Tibial nerve (tissue), 4 donors: Measurements from ENCODE around the gene SYT7. TPM values are rescaled to one million over a fixed set of nuclear protein-coding genes. Genes with fewer than 3 reads are reported as not detected.

Experiments used
- DNase-seq, 2 donors: peaks; one replicate each; pipeline ENCODE4 v3.0.0-alpha.2; 2019; ENCODE audit warnings: low spot score in 2 of 2
- H3K27ac ChIP-seq, 4 donors: fragments of 200-600 bp; sonication (generic) in 3 of 4; one replicate each; pipeline ENCODE4 v1.5.1; 2017 to 2019; ENCODE audit warnings: mild to moderate bottlenecking in 1 of 4
- H3K27me3 ChIP-seq, 2 donors: fragments of 200-600 bp; sonication (generic) in 1 of 2; one replicate each; pipeline versions ENCODE4 v1.5.1 to v1.6.0; 2017 to 2019
- H3K36me3 ChIP-seq, 3 donors: fragments of 200-600 bp; sonication (generic); one replicate each; pipeline ENCODE4 v1.5.1; 2018 to 2019
- H3K4me1 ChIP-seq, 4 donors: fragments of 200-600 bp; sonication (generic) in 3 of 4; one replicate each; pipeline ENCODE4 v1.5.1; 2017 to 2019
- H3K4me3 ChIP-seq, 4 donors: fragments of 200-600 bp; sonication (generic) in 3 of 4; one replicate each; pipeline ENCODE4 v1.5.1; 2017 to 2019; ENCODE audit warnings: mild to moderate bottlenecking in 1 of 4, moderate library complexity in 1 of 4
- H3K9me3 ChIP-seq, 4 donors: fragments of 200-600 bp; sonication (generic) in 3 of 4; one replicate each; pipeline ENCODE4 v1.5.1; 2017 to 2019
- CTCF ChIP-seq, 5 experiments: fragments of 200-600 bp in 3 of 5; fragments of 450-650 bp in 2 of 5; sonication (generic) in 3 of 5; IDR thresholded peaks; one replicate each; pipeline ENCODE4 v1.5.1; 2016 to 2019; ENCODE audit warnings: antibody characterized with exemption in 5 of 5, mild to moderate bottlenecking in 3 of 5, moderate library complexity in 2 of 5
- EP300 ChIP-seq, 2 donors: sonication (generic); formaldehyde crosslinking; IDR thresholded peaks; one replicate each; pipeline ENCODE4 v1.6.1; 2017; ENCODE audit warnings: antibody characterized with exemption in 2 of 2, mild to moderate bottlenecking in 1 of 2
- POLR2A ChIP-seq, 2 donors: fragments of 450-650 bp; IDR thresholded peaks; one replicate each; pipeline ENCODE4 v1.6.1; 2017; ENCODE audit warnings: antibody characterized with exemption in 2 of 2, mild to moderate bottlenecking in 2 of 2, moderate library complexity in 2 of 2
- WGBS, 2 donors: methylation state at CpG; one replicate each; pipeline ENCODE4 v1.1.5; 2018; 5-methylcytosine and 5-hydroxymethylcytosine counted together
- total RNA-seq, 4 donors: library from RNA; depleted of rRNA; stranded (reverse); fragments of >200 nt; gene quantifications; one replicate each; pipeline ENCODE4 v1.1.0, GENCODE V29; 2016

Gene SYT7
- total RNA-seq, 4 donors from 2014 or later, result 1.2 to 2.5 (median 1.8) TPM

- DNase-seq, result no peak
- Histone ChIP-seq H3K9me3 (no peaks in the 10 kb centered on the region), H3K4me1 (peaks cover 0 to 10% (median 0%) of the 10 kb centered on the region in 4 donors), H3K27me3 (peaks cover 0 to 85% of the 10 kb centered on the region in 2 donors), H3K36me3 (no peaks in the 10 kb centered on the region), H3K4me3 (no peak overlapping the region), H3K27ac (no peak overlapping the region)
- TF ChIP-seq CTCF (IDR thresholded peaks at IDR 0.05), result no peak
- TF ChIP-seq POLR2A (IDR thresholded peaks at IDR 0.05), result no peak
- no peak for TF ChIP-seq EP300 (IDR thresholded peaks at IDR 0.05)
- 56 to 68% methylated on average over 8 to 12 of the region's 12 CpGs for WGBS, 2 donors
These were observed 29.2 kb downstream of the SYT7 start for GRCh38 chr11:61551634-61552033.

GRCh38 chr11:61550665-61551227 is 30.1 kb downstream of the SYT7 start:
- no peak for TF ChIP-seq POLR2A (IDR thresholded peaks at IDR 0.05)
- TF ChIP-seq CTCF (IDR thresholded peaks at IDR 0.05), result no peak
- no peak for TF ChIP-seq EP300 (IDR thresholded peaks at IDR 0.05)
- H3K27ac ChIP-seq, result no peak overlapping the region
- H3K4me1 ChIP-seq, result peaks cover 0 to 9% (median 0%) of the 10 kb centered on the region in 4 donors
- WGBS, 2 donors, result 89 to 91% methylated on average over 13 to 18 of the region's 18 CpGs
- H3K36me3 ChIP-seq, result no peaks in the 10 kb centered on the region
- H3K4me3 ChIP-seq, result no peak overlapping the region
- H3K27me3 ChIP-seq, result peaks cover 0 to 85% of the 10 kb centered on the region in 2 donors
- no peaks in the 10 kb centered on the region for H3K9me3 ChIP-seq
- DNase-seq, result no peak

GRCh38 chr11:61549662-61550568 is 31.0 kb downstream of the SYT7 start:
- H3K4me1 ChIP-seq, result peaks cover 0 to under 1% (median 0%) of the 10 kb centered on the region in 4 donors
- H3K36me3 ChIP-seq, result no peaks in the 10 kb centered on the region
- DNase-seq, result no peak
- peaks cover 0 to 82% of the 10 kb centered on the region in 2 donors for H3K27me3 ChIP-seq
- no peak overlapping the region for H3K4me3 ChIP-seq
- no peaks in the 10 kb centered on the region for H3K9me3 ChIP-seq
- TF ChIP-seq CTCF (IDR thresholded peaks at IDR 0.05) (no peak), POLR2A (IDR thresholded peaks at IDR 0.05) (no peak), EP300 (IDR thresholded peaks at IDR 0.05) (no peak)
- no peak overlapping the region for H3K27ac ChIP-seq
- WGBS, 2 donors, result 74 to 75% methylated on average over 15 to 19 of the region's 23 CpGs

- H3K36me3 ChIP-seq, result no peaks in the 10 kb centered on the region
- TF ChIP-seq POLR2A (IDR thresholded peaks at IDR 0.05) (no peak), EP300 (IDR thresholded peaks at IDR 0.05) (no peak), CTCF (IDR thresholded peaks at IDR 0.05) (no peak)
- no peak overlapping the region for H3K4me3 ChIP-seq
- no peaks in the 10 kb centered on the region for H3K4me1 ChIP-seq
- WGBS, 2 donors, result 61 to 62% methylated on average over 8 of the region's 8 CpGs
- H3K27me3 ChIP-seq, result peaks cover 0 to 74% of the 10 kb centered on the region in 2 donors
- no peak for DNase-seq
- no peak overlapping the region for H3K27ac ChIP-seq
- no peaks in the 10 kb centered on the region for H3K9me3 ChIP-seq
These were observed 31.7 kb downstream of the SYT7 start for GRCh38 chr11:61549177-61549576.

- Histone ChIP-seq H3K27ac (no peak overlapping the region), H3K4me1 (peaks cover 0 to 3% (median 0%) of the 10 kb centered on the region in 4 donors), H3K9me3 (no peaks in the 10 kb centered on the region), H3K36me3 (no peaks in the 10 kb centered on the region), H3K4me3 (no peak overlapping the region), H3K27me3 (peaks cover 0 to 60% of the 10 kb centered on the region in 2 donors)
- 66 to 70% methylated on average over 19 of the region's 19 CpGs for WGBS, 2 donors
- no peak for DNase-seq
- no peak for TF ChIP-seq POLR2A (IDR thresholded peaks at IDR 0.05)
- TF ChIP-seq CTCF (IDR thresholded peaks at IDR 0.05), result no peak
These were observed 33.6 kb downstream of the SYT7 start for GRCh38 chr11:61547246-61547645.
